Measurements from ENCODE around the gene C7orf25.

C7orf25 gene

GRCh38 chr7:42907316-42907715 lies 4.6 kb downstream of the C7orf25 start:
- Histone ChIP-seq H3K36me3 (ENCODE audit: control insufficient read depth, low read length) (peaks cover 12% of the 10 kb centered on the region), H3K4me2 (ENCODE audit: low read length) (no peak overlapping the region)

GRCh38 chr7:42906181-42906580 lies 5.7 kb downstream of the C7orf25 start:
- Histone ChIP-seq H3K9me3 (ENCODE audit: control insufficient read depth, insufficient read depth, low read length) (no peaks in the 10 kb centered on the region), H3K79me2 (ENCODE audit: control insufficient read depth, low read length) (peaks cover 13% of the 10 kb centered on the region), H3K27ac (ENCODE audit: low read depth, low read length) (no peak overlapping the region)

More at GRCh38 chr7:42907316-42907715, 4.6 kb downstream of the C7orf25 start:
- Histone ChIP-seq H3K4me3 (ENCODE audit: low read length) (no peak overlapping the region), H3K9me3 (ENCODE audit: control insufficient read depth, insufficient read depth, low read length) (no peaks in the 10 kb centered on the region), H3F3A (ENCODE audit: control insufficient read depth, insufficient read depth) (peaks cover under 1% of the 10 kb centered on the region; the same call in 1 of the 2 replicates), H3K27me3 (ENCODE audit: control insufficient read depth, low read length) (peaks cover 6% of the 10 kb centered on the region), H3K79me2 (ENCODE audit: control insufficient read depth, low read length) (peaks cover 16% of the 10 kb centered on the region), H3K9me2 (replicated peaks; ENCODE audit: control insufficient read depth, low read length) (no peaks in the 10 kb centered on the region), H4K20me1 (ENCODE audit: control insufficient read depth, insufficient read depth, low read depth, low read length) (no peaks in the 10 kb centered on the region), H3K27ac (ENCODE audit: low read depth, low read length) (no peak overlapping the region), H3K4me1 (ENCODE audit: control insufficient read depth, low read length) (peaks cover 17% of the 10 kb centered on the region)
- TF ChIP-seq EZH2phosphoT487 (IDR thresholded peaks at IDR 0.05; ENCODE audit: borderline replicate concordance, low read length) = no peak
- TF ChIP-seq CTCF (IDR thresholded peaks at IDR 0.05; ENCODE audit: low read depth, low read length, poor library complexity, severe bottlenecking) = no peak

GRCh38 chr7:42902331-42902730 lies 9.5 kb downstream of the C7orf25 start:
- H3K36me3 ChIP-seq (ENCODE audit: control insufficient read depth, low read length) = no peaks in the 10 kb centered on the region
- no peaks in the 10 kb centered on the region for H3K9me3 ChIP-seq (ENCODE audit: control insufficient read depth, insufficient read depth, low read length)
- no peaks in the 10 kb centered on the region for H3K79me2 ChIP-seq (ENCODE audit: control insufficient read depth, low read length)
- H4K20me1 ChIP-seq (ENCODE audit: control insufficient read depth, insufficient read depth, low read depth, low read length) = no peaks in the 10 kb centered on the region
- no peak overlapping the region for H3K4me2 ChIP-seq (ENCODE audit: low read length)
- TF ChIP-seq CTCF (IDR thresholded peaks at IDR 0.05; ENCODE audit: low read depth, low read length, poor library complexity, severe bottlenecking) (no peak), EZH2phosphoT487 (IDR thresholded peaks at IDR 0.05; ENCODE audit: borderline replicate concordance, low read length) (no peak)
- no peak overlapping the region for H3K27ac ChIP-seq (ENCODE audit: low read depth, low read length)
- no peak overlapping the region for H3K4me3 ChIP-seq (ENCODE audit: low read length)
- H3K9me2 ChIP-seq (replicated peaks; ENCODE audit: control insufficient read depth, low read length) = no peaks in the 10 kb centered on the region
- H3K27me3 ChIP-seq (ENCODE audit: control insufficient read depth, low read length) = peaks cover 17% of the 10 kb centered on the region
- H3F3A ChIP-seq (ENCODE audit: control insufficient read depth, insufficient read depth) = no peaks in the 10 kb centered on the region
- H3K4me1 ChIP-seq (ENCODE audit: control insufficient read depth, low read length) = no peaks in the 10 kb centered on the region

More at GRCh38 chr7:42906181-42906580, 5.7 kb downstream of the C7orf25 start:
- H3K4me2 ChIP-seq (ENCODE audit: low read length) = no peak overlapping the region
- peaks cover 13% of the 10 kb centered on the region for H3K27me3 ChIP-seq (ENCODE audit: control insufficient read depth, low read length)
- no peaks in the 10 kb centered on the region for H3K9me2 ChIP-seq (replicated peaks; ENCODE audit: control insufficient read depth, low read length)
- H3F3A ChIP-seq (ENCODE audit: control insufficient read depth, insufficient read depth) = no peaks in the 10 kb centered on the region
- no peaks in the 10 kb centered on the region for H4K20me1 ChIP-seq (ENCODE audit: control insufficient read depth, insufficient read depth, low read depth, low read length)
- peaks cover 12% of the 10 kb centered on the region for H3K36me3 ChIP-seq (ENCODE audit: control insufficient read depth, low read length)
- TF ChIP-seq EZH2phosphoT487 (IDR thresholded peaks at IDR 0.05; ENCODE audit: borderline replicate concordance, low read length) = no peak
- no peak for TF ChIP-seq CTCF (IDR thresholded peaks at IDR 0.05; ENCODE audit: low read depth, low read length, poor library complexity, severe bottlenecking)
- H3K4me1 ChIP-seq (ENCODE audit: control insufficient read depth, low read length) = peaks cover 11% of the 10 kb centered on the region
- H3K4me3 ChIP-seq (ENCODE audit: low read length) = no peak overlapping the region
